ENCODE data around the gene JMJD7.
A peak's percentile ranks its signal among the peaks of the same experiment; 100 is the strongest.
"Not testable (repeated sequence)": the region's sequence is repeated elsewhere in the genome, so short reads cannot be mapped to it uniquely, and the experiment has no call there.

Gene JMJD7

DNA sequence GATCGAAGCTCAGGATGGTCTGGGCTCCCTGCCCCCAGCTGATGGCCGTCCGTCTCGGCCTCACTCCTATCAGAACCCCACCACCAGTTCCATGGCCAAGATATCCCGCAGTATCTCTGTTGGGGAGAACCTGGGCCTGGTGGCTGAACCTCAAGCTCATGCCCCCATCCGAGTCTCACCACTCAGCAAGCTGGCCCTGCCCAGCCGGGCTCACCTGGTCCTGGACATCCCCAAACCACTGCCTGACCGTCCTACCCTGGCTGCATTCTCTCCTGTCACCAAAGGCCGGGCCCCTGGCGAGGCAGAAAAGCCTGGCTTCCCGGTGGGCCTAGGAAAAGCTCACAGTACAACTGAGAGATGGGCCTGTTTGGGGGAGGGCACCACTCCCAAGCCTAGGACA is 4.4 kb upstream of the JMJD7 start:
- no peak for DNase-seq

DNA sequence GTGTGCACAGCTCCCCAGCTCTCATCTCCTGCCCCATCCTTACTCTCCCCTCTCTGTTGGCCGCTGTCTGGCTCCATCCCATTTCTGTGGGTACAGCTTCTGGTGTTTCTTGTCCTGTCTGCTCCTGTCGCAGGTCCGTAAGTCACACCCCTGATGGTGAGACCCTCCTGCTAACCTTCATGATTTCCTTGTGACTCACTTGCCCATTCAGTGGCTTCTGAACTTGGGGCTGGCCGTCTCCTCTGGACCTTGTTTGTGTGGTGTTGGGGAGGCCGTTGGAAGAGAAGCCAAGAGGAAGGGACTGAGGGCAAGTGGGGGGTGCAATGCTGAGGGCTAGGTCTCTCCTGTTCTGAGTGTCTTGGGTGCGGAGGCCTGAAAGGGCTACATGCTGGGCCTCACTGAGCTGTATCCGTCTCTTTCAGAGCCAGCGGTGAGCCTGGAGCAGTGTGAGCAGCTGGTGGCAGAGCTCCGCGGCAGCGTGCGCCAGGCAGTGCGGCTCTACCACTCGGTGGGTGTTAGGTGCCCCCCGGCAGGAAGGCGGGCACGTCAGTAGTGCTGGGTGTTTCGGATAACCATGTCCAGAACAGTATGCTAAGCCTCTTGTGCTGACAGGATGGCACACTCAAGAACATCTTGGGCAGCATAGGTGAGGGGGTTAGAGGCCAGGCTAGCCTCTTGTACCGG is 3.7 kb upstream of the JMJD7 start:
- no peak for DNase-seq

DNA sequence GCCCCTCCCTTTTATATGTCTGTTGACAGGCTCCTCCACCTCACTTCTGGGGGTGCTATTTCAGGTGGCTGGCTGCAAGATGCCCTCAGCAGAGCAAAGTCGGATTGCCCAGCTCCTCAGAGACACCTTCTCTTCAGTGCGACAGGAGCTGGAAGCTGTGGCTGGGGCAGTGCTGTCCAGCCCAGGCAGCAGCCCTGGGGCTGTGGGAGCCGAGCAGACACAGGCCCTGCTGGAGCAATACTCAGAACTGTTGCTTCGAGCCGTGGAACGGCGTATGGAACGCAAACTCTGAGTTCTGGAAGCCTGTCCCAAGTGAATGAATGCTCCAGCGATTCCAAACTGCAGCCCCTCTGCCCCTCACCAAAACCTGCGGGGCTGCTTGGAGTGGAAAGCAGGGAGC is 2.7 kb upstream of the JMJD7 start:
- no peak for DNase-seq

DNA sequence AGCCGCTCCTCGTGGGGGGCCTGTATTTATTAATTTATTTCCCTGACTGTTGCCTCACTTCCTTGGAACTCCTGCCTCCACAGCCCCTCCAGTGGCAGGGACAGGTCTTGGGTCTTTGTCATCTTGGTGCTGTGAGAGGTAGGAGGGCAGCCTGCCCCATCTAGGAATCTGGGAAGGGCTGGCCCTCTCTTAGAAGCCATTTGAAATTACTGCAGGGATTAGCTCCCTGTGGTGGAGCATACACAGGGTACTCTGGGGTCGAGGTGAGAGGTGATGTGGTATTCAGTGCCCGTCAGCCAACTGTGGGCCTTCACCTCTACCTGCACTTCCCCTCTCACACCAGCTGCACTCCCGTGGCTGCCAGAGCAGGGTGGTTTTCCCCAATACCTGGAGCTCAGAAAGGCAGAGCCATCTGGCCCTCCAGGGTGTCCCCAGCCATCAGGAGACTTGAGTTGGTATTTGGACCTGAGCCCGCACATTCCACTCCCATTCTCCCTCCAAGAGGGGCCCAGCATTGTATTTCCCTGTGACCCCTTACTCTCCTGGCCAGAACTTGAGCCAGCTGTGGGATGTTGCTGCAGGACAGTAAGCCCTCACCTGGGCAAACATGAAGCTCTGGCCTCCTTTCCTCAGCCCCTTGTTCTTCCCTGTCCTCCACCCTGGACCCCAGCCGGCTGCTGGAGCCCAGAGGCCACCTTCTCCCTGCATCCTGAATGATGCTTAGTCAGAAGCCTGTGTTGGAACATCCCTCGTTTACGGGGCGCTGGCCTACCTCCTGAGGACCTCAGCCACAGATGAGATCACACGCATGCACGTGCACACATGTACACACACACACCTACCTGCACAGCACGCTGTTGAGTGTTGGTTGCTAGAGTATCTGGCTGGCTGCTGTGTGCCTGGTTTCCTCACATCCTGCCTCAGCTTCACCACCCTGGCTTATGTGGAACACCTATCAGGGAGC is 2.0 kb upstream of the JMJD7 start:
- no peak for DNase-seq

DNA sequence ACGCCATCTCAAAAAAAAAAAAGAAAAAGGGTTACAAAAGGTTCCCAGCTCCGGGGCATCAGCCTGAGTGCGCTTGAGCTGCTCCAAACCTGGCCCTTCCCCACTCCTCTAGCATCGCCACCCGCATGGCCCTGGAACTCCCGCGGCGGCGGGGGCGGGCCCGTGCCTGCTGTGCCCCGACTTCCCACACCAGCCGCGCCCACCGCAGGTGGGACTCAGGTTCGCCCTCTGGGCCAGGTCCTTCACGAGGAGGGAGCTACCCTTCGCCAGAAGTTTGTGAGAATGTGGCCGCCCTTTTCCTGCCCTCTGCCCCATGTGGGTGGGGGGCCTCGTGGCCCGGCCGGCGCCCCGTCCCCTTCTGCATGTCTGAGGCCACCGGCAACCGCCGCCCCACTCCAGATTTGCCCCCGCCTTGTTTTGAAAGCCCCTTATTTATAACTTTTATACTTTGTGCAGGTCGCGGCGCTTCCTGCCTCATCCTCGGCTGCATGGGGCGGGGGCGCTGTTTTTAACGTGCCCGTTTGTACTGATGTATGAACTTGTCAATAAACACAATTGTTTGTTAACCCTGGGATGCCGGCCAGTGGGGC is 507 bp upstream of the JMJD7 start:
- no peak for DNase-seq

DNA sequence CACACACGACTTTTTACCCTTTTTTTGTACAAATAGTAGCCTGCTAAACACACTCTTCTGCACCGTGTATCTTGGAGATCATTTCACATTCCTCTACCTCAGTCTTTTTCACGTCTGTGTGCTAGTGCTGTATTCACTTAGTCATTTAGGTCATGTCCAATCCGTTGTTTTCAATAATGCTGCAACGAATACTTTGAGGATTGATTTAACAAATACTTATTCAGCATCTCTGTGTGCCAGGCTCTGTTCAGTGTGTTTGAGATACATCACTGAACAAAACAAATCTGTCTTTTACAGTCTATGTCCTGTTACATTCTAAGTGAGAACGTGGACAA is 882 bp downstream of the JMJD7 start:
- DNase-seq, result no peak

DNA sequence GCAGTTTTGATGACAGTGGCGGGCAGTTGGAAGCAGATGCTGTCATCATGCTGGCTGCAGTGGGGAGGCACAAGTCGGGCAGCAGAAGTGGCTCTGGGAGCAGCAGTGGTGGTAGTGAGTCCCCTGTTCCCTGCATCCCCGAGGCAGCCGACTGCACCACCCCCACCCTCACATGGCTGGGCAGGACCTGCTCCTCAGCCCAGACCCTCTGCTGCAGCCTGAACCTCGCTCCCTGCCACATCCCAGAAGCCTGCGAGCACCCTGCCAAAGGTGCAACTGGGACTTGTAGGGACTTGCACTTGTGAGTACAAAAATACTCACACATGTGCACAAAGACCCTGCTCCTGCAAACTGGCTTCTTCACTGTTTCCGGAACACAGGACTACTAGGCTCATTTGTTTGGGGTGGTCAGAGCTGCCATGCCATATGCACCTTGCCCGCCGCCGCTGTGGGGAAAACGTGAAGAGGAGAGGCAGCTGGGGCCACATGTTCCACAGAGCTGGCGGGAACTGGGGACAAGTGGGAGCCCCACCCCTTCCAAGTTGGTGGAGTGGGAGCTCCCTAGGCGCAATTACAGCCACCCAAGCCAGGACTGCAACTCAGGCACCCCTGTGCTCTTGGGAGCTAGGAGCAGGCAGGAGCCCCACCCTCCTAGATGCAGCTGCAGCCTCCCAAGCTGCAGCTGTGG is 2.2 kb downstream of the JMJD7 start:
- DNase-seq, result no peak

DNA sequence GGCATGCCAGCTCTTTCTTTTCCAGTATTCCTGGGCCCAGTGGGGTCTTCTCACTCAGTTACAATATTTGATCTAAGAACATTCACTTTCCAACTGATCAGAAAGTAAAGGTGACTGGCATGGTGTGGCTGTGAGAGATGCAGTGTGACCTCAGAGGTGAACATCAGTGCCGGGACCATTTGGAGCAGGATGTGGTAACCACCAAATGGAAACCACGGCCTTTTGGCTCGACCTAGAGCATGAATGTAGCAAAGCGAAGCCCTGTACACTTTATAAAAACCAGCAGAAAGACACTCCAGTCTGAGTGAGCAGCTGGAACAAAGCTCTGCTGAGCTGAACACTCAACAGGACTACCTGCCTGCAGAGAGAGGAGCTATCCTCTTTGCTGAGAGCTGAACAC is 3.4 kb downstream of the JMJD7 start:
- not testable (repeated sequence) for DNase-seq

DNA sequence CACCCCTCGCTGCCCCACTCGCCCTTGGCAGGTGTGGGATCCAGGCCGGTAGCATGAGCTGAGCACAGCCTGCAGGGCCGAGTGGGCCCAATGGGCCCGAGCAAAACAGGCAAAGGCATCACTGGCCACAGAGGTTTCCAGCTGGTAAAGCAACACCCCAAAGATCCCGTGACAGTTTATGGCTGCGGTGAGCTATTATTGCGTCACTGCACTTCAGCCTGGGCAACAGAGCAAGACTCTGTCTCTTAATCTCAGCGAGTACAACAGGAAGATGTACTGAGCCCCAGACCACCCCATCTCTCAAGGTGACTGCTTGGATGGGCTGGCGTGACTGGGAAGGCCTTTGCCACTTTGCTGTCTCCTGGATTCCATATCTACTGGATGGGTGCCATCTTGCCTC is 4.3 kb downstream of the JMJD7 start:
- no peak for DNase-seq

DNA sequence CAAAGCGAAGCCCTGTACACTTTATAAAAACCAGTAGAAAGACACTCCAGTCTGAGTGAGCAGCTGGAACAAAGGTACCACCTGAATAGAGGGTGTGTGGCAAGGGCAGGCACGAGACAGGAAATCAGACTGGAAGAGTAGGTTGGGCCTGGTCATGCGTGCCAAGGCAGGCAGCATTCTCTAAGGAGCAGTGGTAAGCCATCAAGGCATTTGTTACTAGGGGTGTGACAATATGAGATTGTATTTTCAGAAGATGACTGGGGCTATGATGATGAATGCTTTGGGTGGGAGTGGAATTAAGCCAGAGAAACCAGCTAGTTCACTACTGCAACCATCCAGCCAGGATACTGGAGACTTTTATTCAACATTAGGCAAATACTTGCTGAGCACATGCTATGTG is 5.0 kb downstream of the JMJD7 start:
- no peak for DNase-seq

DNA sequence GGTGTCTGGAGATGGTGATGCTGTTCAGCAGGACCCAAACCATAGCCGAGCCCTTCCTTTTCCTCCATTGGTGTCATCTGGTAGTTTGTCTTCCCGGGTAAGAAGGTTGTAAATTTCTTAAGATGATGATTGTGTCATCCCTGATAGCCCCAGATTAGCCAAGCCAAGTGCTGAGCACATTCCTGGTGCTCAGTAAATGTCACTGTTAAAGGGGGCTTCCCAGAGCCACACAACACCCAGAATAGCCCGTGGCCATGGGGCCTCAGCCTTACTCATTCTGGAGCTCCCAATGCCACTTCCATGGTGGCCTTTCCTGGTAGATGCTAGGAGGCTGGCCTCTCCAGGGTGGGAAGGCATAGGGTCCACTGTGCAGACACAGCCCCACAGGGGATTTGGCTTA is 6.2 kb downstream of the JMJD7 start:
- DNase-seq, result no peak

DNA sequence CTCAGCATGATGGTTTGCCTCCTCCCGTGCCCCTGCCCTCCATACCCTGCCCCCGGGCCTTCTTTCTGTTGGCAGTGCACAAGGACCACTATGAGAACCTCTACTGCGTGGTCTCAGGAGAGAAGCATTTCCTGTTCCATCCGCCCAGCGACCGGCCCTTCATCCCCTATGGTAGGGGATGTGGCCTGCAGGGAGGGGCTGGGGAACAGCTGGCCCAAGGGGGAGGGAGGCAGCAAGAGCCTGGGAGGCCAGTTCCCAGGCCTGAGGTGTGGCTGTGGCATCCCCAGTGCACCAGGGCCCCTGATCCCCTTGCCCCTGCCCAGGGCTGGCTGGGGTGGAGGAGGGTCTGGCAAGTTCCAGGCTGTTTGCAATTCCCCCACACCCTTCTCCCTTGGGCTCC is 8.2 kb downstream of the JMJD7 start:
- DNase-seq, result no peak

DNA sequence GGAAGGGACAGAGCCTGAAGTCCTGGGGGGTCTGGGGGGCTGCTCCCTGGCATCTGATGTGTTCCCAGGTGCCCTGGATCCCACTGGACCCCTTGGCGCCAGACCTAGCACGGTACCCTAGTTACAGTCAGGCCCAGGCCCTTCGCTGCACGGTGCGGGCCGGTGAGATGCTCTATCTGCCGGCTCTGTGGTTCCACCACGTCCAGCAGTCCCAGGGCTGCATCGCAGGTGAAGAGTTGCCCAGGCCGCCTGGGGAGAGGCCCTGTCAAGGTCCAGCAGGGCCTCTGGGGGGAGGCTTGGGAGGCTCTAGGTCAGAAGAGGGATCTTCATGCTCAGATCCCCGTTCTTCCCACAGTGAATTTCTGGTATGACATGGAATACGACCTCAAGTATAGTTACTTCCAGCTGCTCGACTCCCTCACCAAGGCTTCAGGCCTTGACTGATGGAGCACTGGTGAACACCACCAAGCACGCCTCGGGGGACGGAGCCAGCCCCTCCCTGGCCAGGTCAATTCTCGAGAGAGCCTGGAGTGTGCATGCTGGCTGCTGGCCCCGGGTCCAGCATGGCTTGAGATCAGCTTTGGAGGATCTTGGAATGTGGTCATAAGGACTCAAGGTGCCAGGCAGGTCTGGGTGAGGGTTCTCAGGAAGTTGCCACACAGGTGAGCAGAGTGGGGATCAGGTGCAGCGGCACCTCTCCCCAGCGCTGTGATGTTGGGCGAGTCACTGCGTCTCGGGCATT is 9.0 kb downstream of the JMJD7 start:
- DNase-seq, result no peak

DNA sequence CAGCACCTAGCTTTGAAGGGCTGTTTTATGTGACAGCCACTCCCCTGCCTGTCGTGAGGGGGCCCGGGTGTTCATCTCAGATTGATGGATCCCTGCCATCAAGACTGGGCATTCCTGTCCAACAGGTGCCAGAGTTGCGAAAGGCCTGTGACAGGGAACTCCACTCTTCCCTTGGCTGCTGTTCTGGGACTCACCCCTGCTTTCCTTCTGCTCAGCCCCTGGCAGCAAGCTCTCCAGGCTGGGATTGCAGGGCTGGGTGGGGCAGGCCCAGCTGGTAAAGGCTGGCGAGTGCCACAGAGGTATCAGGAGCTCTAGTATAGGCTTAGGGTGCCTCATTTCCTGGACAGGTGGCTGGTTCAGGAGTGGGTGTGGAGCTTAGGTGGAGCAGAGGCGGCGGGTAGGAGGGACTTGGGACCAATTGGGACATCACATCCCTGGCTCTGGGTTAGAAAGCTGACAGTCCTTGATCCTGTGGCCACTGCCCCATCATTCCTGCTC is 10.6 kb downstream of the JMJD7 start, which contains the start of gene PLA2G4B:
Gene PLA2G4B, plus strand, starts transcription at position 448 of the 498 bp plus-strand sequence. CDS start 67 bp downstream, outside the sequence.
- DNase-seq, result no peak

DNA sequence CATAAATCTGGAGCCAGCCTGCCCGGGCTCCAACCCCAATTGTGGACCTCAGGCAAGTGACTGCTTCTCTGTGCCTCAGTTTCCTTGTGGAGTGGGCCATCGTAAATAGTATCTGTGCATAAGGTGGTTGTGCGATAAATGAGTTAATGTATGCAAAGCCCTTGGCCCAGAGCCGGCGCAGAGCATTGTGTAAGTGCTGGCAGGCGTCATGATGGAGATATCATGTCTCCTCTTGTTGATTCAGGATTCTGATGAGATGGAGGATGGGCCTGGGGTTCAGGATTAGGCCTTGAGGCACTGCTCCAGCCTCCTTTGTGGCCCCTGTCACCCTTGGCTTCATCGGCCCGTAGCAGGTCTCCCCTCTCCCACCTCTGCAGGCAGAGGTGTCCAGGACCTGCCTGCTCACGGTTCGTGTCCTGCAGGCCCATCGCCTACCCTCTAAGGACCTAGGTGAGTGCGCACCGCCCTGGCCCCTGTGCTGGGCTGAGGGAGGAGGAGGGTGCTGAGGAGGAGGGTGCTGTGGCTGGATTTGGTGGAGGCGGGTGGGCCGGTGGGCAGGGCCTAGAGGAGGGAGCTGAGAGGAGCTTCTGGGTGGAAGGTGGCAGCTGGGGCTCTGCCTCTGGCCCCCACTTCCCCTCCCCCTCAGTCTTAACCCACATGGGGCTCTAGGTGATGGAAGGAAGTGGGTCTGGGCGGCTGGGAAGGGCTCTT is 12.0 kb downstream of the JMJD7 start:
- no peak for DNase-seq

DNA sequence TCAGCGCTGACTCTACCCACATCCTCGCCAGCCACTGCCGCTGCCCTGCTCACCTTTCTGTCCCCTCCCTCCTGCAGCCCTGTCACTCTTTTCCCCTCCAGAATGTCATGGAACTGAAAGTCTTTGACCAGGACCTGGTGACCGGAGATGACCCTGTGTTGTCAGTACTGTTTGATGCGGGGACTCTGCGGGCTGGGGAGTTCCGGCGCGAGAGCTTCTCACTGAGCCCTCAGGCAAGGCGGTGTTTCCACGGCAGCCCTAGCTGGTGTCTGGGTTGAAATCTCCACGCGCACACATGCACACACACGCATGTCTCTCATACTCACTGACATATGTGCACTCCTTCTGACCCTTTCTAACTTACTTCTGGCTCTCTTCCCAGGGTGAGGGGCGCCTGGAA is 12.8 kb downstream of the JMJD7 start:
- DNase-seq, result no peak

DNA sequence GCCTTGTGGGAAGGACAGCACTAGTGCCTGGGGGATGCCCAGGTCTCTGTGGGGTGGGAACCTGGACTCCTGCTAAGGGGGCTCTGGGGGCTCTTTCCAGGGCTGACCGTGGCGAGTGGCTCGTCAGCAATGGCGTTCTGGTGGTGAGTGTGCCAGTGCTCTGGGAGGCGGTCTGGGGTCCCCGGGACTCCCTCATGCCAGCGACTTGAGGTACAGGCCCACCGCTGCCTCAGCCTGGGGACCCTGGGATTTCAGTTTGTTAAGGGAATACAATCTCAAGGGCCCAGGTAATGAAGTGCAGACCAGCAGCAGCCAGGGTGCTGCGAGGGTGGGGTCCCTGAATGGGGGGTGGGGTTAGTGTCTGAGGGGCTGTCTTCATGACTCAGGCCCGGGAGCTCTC is 13.2 kb downstream of the JMJD7 start:
- no peak for DNase-seq

DNA sequence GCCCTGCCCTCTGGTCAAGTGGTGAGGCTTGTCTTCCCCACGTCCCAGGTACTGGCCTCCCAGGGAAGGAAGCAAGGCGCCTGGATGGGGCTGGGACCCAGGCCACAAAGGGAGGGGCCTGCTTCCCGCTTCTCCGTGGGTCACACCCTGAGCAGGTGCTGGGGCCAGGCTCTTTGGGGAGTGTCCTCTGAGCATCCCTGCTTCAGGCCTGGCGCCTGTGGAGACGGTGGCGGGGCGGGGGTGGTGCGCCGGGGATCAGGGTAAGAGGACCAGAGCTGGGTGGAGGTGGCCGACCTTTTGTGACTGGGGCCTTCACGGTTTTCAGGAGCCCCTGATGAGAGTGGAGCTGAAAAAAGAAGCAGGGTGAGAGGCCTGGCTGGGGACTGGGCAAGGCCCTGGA is 14.3 kb downstream of the JMJD7 start:
- DNase-seq, result no peak

DNA sequence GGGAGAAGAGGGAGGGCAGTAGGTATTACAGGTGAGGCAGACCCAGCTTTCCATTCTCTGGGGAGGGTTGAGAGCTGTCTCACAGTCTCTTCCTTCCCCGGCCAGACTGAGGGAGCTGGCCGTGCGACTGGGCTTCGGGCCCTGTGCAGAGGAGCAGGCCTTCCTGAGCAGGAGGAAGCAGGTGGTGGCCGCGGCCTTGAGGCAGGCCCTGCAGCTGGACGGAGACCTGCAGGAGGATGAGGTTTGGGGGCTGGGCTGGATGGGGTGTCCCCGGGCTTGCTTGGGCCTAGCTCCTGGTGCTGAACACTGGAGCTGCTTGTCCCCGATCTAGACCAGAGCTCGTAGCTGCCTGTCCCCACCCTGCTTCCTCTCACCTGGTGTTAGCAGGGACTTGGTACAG is 15.7 kb downstream of the JMJD7 start:
- no peak for DNase-seq

DNA sequence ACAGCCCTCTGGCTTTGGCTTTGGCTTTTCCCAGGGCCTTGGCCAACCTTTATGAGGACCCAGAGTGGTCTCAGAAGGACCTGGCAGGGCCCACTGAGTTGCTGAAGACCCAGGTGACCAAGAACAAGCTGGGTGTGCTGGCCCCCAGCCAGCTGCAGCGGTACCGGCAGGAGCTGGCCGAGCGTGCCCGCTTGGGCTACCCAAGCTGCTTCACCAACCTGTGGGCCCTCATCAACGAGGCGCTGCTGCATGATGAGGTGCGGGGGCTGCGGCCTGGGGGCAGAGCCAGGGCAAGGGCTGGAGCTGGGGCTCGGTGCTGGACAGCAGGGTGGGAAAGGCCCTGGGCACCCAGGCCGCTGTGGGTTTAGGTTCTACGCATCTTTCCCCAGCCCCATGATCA is 16.9 kb downstream of the JMJD7 start:
- no peak for DNase-seq

DNA sequence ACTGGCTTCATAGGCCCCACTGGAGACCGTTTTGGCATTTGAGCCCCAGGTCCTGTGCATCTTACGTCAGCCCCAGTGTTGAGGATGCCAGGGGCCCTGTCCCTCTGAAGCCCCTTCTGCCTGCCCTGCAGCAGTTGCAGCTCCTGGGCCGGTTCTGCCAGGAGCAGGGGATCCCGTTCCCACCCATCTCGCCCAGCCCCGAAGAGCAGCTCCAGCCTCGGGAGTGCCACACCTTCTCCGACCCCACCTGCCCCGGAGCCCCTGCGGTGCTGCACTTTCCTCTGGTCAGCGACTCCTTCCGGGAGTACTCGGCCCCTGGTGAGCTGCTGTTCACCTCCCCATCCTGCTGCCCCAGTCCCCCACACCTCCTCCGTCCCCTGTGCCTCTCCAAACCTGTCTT is 19.3 kb downstream of the JMJD7 start:
- no peak for DNase-seq

DNA sequence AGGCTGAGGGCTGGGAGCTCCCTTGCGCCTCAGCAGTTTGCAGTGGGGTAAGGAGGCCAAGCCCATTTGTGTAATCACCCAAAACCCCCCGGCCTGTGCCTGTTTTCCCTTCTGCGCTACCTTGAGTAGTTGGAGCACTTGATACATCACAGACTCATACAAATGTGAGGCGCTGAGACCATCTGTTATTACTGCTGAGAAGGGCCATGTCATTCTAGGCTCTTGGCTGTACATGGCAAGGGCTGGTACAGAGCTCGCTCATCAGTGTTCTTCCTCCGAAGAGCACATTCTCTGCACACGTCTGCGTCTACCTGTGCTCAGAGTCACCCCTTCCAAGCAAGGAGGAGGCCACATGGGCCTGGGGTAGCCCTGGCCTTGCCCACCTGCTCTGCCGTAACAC is 20.1 kb downstream of the JMJD7 start:
- peak; percentile 19 for DNase-seq

Measured in NCI-H1694 (cell line).